GM19467 (cell line): ENCODE measurements around the gene SOCS4.
"Not testable (repeated sequence)": the region's sequence is repeated elsewhere in the genome, so short reads cannot be mapped to it uniquely, and the experiment has no call there.

ENCODE experiments used
- ATAC-seq: cut with Tn5 transposase; IDR thresholded peaks from one replicate; pipeline ENCODE4 v1.9.1; 2021; ENCODE audit warnings: mild to moderate bottlenecking, moderate library complexity; ENCODE audit not compliant: unreplicated experiment

Gene SOCS4, protein sequence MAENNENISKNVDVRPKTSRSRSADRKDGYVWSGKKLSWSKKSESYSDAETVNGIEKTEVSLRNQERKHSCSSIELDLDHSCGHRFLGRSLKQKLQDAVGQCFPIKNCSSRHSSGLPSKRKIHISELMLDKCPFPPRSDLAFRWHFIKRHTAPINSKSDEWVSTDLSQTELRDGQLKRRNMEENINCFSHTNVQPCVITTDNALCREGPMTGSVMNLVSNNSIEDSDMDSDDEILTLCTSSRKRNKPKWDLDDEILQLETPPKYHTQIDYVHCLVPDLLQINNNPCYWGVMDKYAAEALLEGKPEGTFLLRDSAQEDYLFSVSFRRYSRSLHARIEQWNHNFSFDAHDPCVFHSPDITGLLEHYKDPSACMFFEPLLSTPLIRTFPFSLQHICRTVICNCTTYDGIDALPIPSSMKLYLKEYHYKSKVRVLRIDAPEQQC

DNA sequence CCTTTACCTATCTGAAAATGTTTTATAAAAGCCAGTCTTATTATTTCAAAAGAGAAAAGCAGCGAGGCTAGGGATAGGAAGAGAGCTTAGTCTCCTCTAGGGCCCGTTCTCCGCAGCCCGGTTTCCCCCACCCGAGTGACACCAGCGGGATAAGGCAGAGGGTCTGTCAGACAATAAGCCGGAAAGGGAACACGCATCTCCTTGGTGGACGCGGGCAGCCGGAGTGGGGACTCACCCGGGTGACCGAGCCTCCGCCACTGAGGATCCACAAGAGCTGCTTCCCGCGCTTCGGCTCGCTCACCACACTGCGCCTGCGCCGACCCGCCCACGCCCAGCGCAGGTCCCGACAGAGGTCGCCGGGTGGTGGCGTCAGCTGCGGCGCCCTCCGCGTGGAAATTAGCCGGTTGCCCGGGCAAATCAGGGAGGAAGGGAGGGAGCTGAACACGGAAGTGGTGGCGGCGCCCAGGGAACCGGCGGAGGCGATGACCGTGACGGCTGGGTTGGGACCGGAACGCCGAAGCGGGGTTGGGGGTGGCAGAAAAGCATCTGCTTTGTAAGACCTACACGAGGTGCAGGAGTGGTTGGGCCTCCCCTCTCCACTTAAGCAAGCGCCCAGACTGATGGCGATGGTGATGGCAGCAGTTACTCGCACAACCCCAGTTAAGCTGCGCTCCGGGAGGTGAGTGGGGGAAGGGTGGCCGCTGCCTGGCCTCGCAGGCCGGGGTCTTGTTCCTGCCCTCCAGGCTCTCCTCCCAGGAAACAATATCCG is at the start of gene SOCS4, which contains the start of gene WDHD1:
TSS of gene SOCS4 (plus strand) at position 444 of the 769 bp plus-strand sequence. CDS start 15,806 bp downstream, outside the sequence.
TSS of gene WDHD1 (minus strand) at position 307 of the 769 bp plus-strand sequence. CDS start 312 bp downstream, outside the sequence.
- ATAC-seq, result peak; percentile 89

DNA sequence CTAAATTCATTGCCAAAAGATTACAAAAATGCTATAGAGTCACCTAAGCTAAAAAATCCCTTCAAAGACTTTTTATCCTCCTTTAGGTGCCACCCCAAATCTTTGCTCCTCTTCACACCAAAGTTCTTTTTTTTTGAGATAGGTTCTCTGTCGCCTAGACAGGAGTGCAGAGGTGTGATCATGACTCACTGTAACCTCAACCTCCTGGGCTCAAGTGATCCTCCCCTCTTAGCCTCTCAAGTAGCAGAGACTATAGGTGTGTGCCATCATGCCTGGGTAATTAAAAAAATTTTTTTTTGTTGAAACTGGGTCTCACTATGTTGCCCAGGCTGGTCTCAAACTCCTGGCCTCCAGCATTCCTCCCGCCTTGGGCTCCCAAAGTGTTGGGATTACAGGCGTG is 48.0 kb upstream of the SOCS4 start:
- ATAC-seq, result no peak

DNA sequence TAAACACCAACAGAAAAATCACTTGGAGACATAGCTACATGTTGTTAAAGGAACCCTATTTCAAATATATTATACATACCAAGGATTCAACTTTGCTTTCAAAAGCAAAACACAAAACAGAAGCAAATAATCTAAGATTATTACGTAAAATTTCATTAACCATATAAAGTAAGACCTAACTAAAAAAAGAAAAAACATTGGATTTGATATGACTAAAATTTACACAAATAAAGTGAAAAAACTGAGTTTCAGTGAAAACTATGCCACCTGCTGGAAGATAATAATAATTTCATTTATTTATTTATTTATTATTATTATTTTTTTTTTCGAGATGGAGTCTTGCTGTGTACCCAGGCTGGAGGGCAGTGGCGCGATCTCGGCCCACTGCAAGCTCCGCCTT is 45.3 kb upstream of the SOCS4 start:
- no peak for ATAC-seq

DNA sequence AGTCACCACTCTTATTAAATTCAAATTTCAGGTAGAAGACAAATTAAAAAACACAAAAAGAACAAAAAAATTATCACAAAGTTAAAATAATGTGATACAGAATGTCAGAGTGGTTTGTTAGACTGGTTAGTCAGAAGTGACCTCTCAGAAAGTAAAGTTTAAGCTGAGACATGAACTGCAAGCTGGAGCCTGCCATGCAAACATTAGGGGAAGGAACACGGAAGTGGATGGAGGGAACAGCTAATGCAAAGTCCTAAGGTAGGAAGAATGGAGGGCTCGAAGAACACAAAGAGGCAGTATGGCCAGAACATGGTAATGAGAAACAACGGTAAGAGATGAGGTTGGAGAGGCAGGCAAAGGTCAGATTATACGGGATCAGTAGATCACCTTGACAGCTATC is 41.9 kb upstream of the SOCS4 start:
- ATAC-seq, result no peak

DNA sequence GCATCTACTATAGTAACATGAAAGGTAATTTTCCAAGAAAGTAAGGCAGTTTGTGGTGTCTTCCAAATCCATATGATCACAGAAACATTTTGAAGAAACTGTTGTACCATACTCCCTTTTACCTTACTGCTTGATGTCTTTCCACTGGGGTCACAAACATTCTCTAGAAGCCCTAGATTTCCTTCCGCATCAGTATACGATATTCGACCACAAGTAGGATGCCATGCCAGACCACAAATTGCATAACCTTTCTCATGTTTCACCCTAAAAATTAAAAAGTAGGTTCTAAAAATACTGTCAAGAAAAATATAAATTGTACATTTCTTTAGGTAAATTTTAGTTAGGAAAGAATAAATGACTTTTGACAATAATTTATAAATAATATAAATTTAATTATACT is 26.7 kb upstream of the SOCS4 start:
- no peak for ATAC-seq

DNA sequence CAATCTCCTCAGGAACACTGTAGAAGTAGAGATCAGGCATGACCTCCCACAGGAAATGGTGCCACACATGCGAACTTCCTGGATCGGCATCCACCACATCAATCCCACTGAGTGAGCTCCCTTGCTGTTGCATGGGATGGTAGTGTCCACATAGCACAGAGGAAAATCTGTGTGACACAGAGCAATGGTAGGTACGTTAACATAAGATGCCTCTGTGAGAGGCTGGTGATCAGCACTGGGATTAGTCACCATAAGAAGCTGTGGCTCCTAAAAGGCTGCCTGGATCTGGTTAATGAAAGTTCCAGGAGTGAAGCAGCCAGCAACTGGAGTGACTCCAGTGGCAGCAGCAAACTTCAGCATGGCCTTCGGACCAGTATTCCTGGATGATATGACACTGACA is 22.0 kb upstream of the SOCS4 start:
- ATAC-seq, result no peak

DNA sequence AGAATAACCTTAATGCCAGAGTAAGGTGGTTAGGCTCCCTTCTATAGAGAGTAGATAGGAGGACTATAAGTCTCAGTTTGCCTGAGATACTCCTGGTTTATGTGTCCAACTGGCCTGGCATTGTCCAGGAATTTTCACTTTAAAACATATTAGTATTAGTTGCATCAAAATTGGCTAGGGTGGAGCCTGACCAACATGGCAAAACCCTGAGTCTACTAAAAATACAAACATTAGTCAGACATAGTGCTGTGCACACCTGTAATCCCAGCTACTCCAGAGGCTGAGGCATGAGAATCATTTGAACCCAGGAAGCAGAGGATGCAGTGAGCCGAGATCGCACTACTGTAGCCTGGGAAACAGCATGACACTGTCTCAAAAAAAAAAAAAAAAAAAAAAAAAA is 12.0 kb upstream of the SOCS4 start:
- no peak for ATAC-seq

DNA sequence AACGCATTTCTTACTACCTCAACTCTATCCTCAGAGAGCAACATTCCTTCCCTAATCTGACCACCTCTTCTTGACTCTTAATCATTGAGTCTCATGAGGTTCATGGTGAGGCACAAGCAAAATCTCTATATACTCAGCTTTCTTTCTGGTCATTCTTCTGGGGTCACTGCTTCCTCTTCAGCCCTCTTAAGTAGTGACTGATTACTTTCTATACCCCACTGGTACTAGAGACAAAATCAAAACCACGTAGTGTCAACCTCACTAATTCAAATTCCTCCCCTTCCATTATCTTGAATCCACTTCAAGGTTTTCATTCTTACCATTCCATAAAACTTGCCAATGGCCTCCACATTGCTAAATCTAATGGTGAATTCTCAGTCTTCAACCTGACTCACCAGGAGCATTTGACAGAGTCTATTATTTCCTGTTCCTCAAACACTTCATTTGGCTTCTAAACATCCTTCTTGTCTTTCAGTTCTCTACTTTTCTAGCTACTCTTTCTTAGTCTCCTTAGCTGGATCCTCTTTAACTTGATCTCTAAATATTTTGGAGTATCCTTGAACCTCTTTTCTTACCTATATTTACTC is 7.0 kb upstream of the SOCS4 start:
- ATAC-seq, result no peak

DNA sequence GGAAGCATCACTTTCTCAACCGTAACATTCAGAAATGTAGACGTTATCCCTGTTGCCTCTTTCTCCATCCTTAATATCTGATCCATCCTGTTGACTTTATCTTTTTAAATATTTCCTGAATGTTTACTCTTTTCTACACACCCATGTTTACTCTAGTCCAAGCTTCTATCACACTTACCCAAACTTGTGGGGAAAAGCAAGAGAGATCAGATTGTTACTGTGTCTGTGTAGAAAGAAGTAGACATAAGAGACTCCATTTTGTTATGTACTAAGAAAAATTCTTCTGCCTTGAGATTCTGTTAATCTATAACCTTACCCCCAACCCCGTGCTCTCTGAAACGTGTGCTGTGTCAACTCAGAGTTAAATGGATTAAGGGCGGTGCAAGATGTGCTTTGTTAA is 2.7 kb upstream of the SOCS4 start:
- not testable (repeated sequence) for ATAC-seq

DNA sequence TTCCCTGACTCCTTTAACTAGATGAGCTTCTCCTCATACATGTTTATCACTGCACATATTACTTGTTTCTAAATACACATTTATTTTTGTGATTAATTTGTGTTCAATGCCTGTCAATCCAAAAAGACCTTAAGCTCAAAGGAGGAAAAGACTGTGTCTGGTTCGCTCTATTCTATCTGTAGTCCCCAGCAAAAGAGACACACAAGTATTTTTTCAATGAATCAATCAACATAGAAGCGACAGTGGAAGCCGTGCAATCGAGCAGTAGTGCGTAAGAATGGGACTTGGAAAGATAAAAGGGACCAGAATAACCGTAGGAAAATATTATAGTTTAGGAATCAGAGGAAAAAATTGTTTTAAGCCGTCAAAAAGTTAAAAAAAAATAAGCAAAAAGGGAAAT is 1.1 kb upstream of the SOCS4 start:
- no peak for ATAC-seq

DNA sequence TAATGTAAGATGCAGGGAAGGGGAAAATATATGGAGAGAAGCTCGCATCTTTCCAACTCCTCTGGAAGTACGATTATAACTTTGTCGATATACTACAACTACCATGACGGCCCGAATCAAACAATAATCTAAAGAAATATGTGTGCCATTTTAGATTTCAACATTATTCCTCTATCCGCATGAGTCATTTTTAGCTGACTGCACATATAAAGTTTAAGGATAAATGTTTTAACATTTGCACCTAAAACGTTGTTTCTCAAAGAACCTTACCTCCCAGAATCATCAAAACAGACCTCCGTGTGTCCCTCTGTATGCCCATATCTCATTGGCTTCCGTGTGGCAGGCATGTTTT is 619 bp upstream of the SOCS4 start:
- no peak for ATAC-seq

DNA sequence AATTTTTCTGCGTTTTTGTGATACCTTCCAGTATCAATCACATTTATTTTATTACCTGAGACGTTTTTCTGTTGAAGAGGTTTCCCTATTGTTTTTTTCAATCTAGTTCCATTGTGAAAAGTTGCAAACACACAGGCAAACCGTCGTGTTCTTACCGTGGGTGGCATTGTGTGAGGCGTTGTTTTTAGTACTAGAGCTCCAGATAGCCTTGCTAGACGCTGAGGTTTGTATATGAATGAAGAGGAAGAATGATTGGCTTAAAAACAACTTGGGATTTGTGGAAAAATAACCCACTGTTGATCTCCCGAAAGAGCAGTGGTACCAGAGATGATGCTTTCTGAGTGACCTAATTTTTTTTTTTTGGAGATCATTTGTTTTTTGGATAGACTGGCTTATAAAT is 1.0 kb downstream of the SOCS4 start:
- ATAC-seq, result no peak

DNA sequence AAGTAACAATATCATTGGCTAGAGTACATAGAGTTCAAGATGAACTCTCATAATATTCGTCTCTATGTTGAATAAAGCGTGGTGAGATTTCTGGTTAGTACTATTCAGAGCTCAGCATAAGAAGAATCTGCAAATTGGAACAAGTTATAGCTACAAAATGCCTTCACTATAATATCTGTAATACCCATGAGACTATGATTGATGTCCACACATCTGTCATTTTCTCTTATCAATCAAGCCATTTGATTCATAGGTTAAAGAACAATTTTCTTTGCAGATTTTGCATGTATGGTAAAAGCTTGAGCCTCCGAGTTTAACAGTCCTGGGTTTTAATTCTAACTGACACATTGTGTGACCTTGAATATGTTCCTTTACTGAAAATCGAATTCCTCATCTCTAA is 1.4 kb downstream of the SOCS4 start:
- ATAC-seq, result no peak

DNA sequence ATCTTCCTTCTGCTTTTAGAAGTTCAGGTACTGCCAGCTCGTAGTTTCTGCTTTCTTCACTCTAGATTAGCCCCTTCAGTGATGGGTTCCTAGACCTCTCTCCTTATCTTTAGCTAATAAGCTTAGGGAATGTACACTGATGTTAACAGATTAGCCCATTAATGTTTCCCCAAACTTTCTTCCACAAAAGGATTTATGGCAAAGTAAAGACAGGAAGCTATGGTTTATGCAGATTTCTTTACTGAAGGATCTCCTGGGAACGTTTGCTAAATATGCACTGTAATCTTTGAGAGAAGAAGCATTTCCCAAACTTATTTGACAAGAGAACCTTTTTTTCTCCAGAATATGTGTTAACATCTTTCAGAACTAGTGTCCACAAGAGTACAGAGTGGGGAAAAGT is 4.2 kb downstream of the SOCS4 start:
- ATAC-seq, result no peak

DNA sequence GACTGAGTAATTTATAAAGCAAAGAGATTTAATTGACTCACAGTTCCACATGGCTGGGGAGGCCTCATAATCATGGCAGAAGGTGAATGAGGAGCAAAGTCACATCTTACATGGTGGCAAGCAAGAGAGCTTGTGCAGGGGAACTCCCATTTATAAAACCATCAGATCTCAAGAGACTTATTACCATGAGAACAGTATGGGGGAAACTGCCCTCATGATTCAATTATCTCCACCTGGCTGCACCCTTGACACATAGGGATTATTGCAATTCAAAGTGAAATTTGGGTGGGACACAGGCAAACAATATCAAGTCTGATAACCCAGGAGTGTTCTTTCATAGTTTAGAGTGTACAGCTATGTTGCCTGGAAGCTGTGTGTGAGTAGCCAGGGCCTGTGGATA is 11.0 kb downstream of the SOCS4 start:
- not testable (repeated sequence) for ATAC-seq

DNA sequence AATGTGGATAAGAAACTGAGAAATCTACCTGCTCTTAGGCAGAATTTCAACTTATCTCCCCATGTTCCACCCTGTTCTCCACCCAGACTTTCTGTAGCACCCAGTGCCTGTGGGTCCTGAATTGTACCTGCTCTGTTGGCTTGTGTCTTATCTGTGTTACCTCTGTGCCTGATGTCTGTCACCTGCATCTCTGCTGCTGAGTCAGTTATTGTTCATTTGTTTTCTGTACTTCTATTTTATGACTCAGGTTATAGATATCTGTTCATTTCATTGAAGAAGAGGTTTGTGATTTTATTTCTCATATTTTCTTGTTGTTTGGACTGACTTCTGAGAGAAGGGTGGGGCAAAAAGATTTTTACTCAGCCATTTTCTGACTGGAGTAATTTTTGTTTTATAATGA is 11.7 kb downstream of the SOCS4 start:
- no peak for ATAC-seq

DNA sequence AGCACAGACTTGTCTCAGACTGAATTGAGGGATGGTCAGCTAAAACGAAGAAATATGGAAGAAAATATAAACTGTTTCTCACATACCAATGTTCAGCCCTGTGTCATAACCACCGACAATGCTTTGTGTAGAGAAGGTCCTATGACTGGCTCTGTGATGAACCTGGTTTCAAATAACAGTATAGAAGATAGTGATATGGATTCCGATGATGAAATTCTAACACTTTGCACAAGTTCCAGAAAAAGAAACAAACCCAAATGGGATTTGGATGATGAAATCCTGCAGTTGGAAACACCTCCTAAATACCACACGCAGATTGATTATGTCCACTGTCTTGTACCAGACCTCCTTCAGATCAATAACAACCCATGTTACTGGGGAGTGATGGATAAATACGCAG is 16.5 kb downstream of the SOCS4 start:
- no peak for ATAC-seq

DNA sequence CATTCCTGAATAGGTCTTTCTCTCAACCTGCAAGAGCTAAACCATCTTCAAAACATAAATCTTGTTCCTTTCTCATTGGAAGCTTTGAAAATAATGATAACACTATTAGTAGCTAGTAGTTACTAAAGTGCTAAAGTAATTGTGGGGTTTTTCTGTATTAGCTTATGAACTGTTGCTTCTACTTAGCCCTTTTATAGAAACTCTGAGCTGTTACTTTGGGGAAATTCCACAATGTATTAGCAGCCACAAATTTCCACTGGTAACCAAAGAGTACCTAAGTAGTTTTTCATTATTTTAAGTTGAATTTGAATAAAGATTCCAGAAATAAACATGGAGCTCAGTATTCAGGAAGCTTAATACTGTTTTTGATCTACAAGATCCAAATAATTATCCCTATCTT is 18.1 kb downstream of the SOCS4 start:
- no peak for ATAC-seq

DNA sequence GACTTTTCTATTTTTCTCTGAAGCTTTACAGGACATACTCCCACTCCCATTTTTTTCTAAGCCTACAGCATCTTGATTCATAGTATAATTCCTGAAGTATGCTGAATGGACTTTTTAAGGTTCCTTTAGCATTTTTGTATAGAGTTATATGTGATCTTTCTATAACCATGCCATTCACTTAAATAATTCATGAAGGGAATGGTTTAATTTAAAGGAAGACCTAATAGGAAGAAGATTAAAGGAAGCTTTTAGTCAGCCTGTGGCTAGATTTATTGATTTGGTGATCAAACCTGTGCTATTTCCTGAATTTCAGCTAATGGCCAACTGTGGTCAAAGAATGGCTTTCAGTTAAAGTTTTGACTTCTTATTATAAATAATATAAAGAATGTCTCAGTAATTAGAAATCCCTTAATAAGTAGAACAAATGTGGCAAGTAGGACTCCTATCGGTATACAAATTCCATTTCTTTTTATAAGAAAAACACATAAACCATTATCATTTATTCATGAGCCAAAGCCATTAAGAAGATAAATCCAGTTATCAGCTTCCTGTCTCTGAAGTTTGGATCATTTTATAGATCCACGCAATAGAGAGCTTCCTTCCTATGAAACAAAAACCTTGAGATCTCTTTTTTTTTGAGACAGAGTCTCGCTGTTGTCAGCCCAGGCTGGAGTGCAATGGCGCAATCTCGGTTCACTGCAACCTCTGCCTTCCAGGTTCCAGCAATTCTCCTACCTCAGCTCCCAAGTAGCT is 20.4 kb downstream of the SOCS4 start:
- no peak for ATAC-seq

DNA sequence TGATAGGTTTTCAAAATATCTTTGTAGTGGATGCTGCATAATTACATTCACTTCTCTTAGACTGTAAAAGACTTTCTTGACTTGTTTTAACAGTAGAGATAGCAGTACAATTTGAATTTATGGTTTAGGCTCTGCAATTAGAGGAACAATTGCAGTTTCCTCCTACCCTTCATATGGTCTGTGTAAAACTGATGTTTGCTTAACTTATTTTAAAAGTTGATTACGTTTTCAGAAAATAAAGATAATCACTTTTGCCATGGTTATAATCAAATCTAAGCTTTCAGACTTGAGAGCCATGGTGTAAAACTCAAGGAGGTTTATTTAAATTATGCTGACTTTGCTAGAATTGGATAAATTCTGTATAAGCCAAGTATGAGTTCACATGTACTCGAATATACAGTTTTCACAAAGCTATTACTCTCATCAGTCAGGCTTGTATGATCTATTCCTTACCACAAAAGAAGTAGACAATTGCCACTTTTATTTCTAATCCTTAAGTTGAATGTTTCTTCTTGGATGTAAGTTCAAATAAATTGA is 21.9 kb downstream of the SOCS4 start:
- no peak for ATAC-seq

DNA sequence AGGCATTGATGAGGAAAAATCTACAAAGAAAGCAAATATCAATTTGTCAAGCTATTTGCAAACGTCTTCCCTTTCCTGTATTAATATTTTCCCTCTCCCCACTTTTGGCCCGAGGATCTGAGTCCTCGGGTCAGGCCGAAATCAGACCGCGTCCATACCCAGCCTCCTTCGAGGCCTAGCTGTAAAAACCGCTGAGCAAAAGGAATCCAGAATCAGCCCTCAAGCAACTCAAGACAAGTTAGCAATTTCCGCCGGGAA is 24.1 kb downstream of the SOCS4 start:
- ATAC-seq, result no peak
